HUES6 (cell line): Measurements from ENCODE around the gene TEX55.
"Not testable (repeated sequence)": the region's sequence is repeated elsewhere in the genome, so short reads cannot be mapped to it uniquely, and the experiment has no call there.

ENCODE experiments used
- H3K27ac ChIP-seq: 2 replicates; pipeline ENCODE4 v1.7.0; 2013; ENCODE audit warnings: low read depth, mild to moderate bottlenecking, low read length, inconsistent platforms
- H3K27me3 ChIP-seq: 2 replicates; pipeline ENCODE4 v1.6.1; 2013; ENCODE audit warnings: low read length; ENCODE audit not compliant: control insufficient read depth, insufficient read depth
- H3K36me3 ChIP-seq: 2 replicates; pipeline ENCODE4 v1.6.1; 2013; ENCODE audit warnings: low read length; ENCODE audit not compliant: control insufficient read depth, insufficient read depth
- H3K4me1 ChIP-seq: 2 replicates; pipeline ENCODE4 v1.6.1; 2013; ENCODE audit warnings: low read length; ENCODE audit not compliant: control insufficient read depth, insufficient read depth
- H3K4me3 ChIP-seq: 2 replicates; pipeline ENCODE4 v1.5.1; 2013; ENCODE audit warnings: low read depth, low read length
- H3K9ac ChIP-seq: one replicate; pipeline ENCODE4 v1.6.1; 2013; ENCODE audit warnings: mild to moderate bottlenecking, low read length
- H3K9me3 ChIP-seq: 2 replicates; pipeline ENCODE4 v1.6.1; 2013; ENCODE audit warnings: low read depth, low read length; ENCODE audit not compliant: control insufficient read depth, insufficient read depth

The TEX55 gene

GRCh38 chr3:119145500-119146167 is at the start of gene TEX55:
TSS of gene TEX55 (plus strand) at chr3:119146165. CDS start at chr3:119146190, 25 bp downstream.
- no peaks in the 10 kb centered on the region; the same call in 1 of the 2 replicates for H3K9me3 ChIP-seq
- no peak within 1 kb of the TSS for H3K4me3 ChIP-seq
- 0 out of 2 replicates have a peak, but pooled peaks cover 4% of the 10 kb centered on the region for H3K4me1 ChIP-seq
- no peaks in the 10 kb centered on the region for H3K27me3 ChIP-seq
- H3K27ac ChIP-seq: no peak within 1 kb of the TSS
- H3K9ac ChIP-seq: no peak within 1 kb of the TSS
- no peaks in the 10 kb centered on the region for H3K36me3 ChIP-seq

GRCh38 chr3:119098003-119098402 is 48.0 kb upstream of the TEX55 start:
- no peak overlapping the region for H3K4me3 ChIP-seq
- H3K27me3 ChIP-seq: no peaks in the 10 kb centered on the region
- no peaks in the 10 kb centered on the region for H3K4me1 ChIP-seq
- no peaks in the 10 kb centered on the region for H3K36me3 ChIP-seq
- H3K9ac ChIP-seq: no peak overlapping the region
- no peak overlapping the region for H3K27ac ChIP-seq
- no peaks in the 10 kb centered on the region for H3K9me3 ChIP-seq

GRCh38 chr3:119098619-119099222 is 47.2 kb upstream of the TEX55 start:
- Histone ChIP-seq H3K9ac (no peak overlapping the region), H3K4me1 (no peaks in the 10 kb centered on the region), H3K4me3 (no peak overlapping the region), H3K36me3 (no peaks in the 10 kb centered on the region), H3K27ac (no peak overlapping the region), H3K27me3 (no peaks in the 10 kb centered on the region), H3K9me3 (no peaks in the 10 kb centered on the region)

GRCh38 chr3:119099785-119100184 is 46.2 kb upstream of the TEX55 start:
- Histone ChIP-seq H3K9ac (no peak overlapping the region), H3K36me3 (no peaks in the 10 kb centered on the region), H3K27ac (no peak overlapping the region), H3K4me1 (no peaks in the 10 kb centered on the region), H3K27me3 (no peaks in the 10 kb centered on the region), H3K4me3 (no peak overlapping the region), H3K9me3 (no peaks in the 10 kb centered on the region)

GRCh38 chr3:119104031-119104430 is 41.9 kb upstream of the TEX55 start:
- Histone ChIP-seq H3K27me3 (no peaks in the 10 kb centered on the region), H3K4me3 (no peak overlapping the region), H3K4me1 (no peaks in the 10 kb centered on the region), H3K36me3 (no peaks in the 10 kb centered on the region), H3K9ac (no peak overlapping the region), H3K27ac (no peak overlapping the region), H3K9me3 (no peaks in the 10 kb centered on the region)

GRCh38 chr3:119118330-119118729 is 27.6 kb upstream of the TEX55 start:
- not testable (repeated sequence) for H3K9ac ChIP-seq, H3K36me3 ChIP-seq, H3K4me3 ChIP-seq, H3K27ac ChIP-seq, H3K4me1 ChIP-seq, H3K27me3 ChIP-seq
- peaks cover 74% of the 10 kb centered on the region for H3K9me3 ChIP-seq

- Histone ChIP-seq H3K4me3 (no peak overlapping the region), H3K36me3 (no peaks in the 10 kb centered on the region), H3K27me3 (no peaks in the 10 kb centered on the region), H3K4me1 (no peaks in the 10 kb centered on the region), H3K9ac (no peak overlapping the region), H3K9me3 (peaks cover 53% of the 10 kb centered on the region), H3K27ac (no peak overlapping the region)
Observed at GRCh38 chr3:119120480-119120879, 25.5 kb upstream of the TEX55 start.

GRCh38 chr3:119122350-119122749 is 23.6 kb upstream of the TEX55 start:
- no peak overlapping the region for H3K27ac ChIP-seq
- H3K4me1 ChIP-seq: 0 out of 2 replicates have a peak, but pooled peaks cover 6% of the 10 kb centered on the region
- peaks cover 37% of the 10 kb centered on the region for H3K9me3 ChIP-seq
- H3K4me3 ChIP-seq: no peak overlapping the region
- H3K9ac ChIP-seq: no peak overlapping the region
- no peaks in the 10 kb centered on the region for H3K27me3 ChIP-seq
- no peaks in the 10 kb centered on the region for H3K36me3 ChIP-seq

- H3K9ac ChIP-seq: no peak overlapping the region
- no peaks in the 10 kb centered on the region for H3K36me3 ChIP-seq
- H3K9me3 ChIP-seq: peaks cover 7% of the 10 kb centered on the region
- no peak overlapping the region for H3K27ac ChIP-seq
- H3K4me1 ChIP-seq: peaks cover 9% of the 10 kb centered on the region
- H3K27me3 ChIP-seq: no peaks in the 10 kb centered on the region
- no peak overlapping the region for H3K4me3 ChIP-seq
Observed at GRCh38 chr3:119125342-119125741, 20.6 kb upstream of the TEX55 start.

- Histone ChIP-seq H3K4me1 (peaks cover 11% of the 10 kb centered on the region), H3K9me3 (peaks cover 3% of the 10 kb centered on the region), H3K36me3 (no peaks in the 10 kb centered on the region), H3K27me3 (no peaks in the 10 kb centered on the region), H3K4me3 (no peak overlapping the region), H3K27ac (no peak overlapping the region), H3K9ac (no peak overlapping the region)
Observed at GRCh38 chr3:119125742-119126504, 20.0 kb upstream of the TEX55 start.

GRCh38 chr3:119130291-119130690 is 15.7 kb upstream of the TEX55 start:
- not testable (repeated sequence) for H3K9ac ChIP-seq, H3K4me3 ChIP-seq, H3K27me3 ChIP-seq, H3K27ac ChIP-seq, H3K36me3 ChIP-seq, H3K9me3 ChIP-seq
- peaks cover 11% of the 10 kb centered on the region for H3K4me1 ChIP-seq
